Mammary epithelial cell (primary cell): ENCODE data around the gene LRPAP1.

Experiments used
- CTCF ChIP-seq, 2 donors: IDR thresholded peaks in 1 of 2; conservative IDR thresholded peaks in 1 of 2; 2 replicates each; pipeline ENCODE4 v1.5.1; 2011 to 2012; ENCODE audit warnings: inconsistent platforms in 2 of 2, low read length in 2 of 2, mild to moderate bottlenecking in 2 of 2, control low read depth in 1 of 2, low read depth in 1 of 2; ENCODE audit not compliant: insufficient read depth in 1 of 2; ENCODE audit errors: extremely low read depth in 1 of 2
- EZH2 ChIP-seq: IDR thresholded peaks from 2 replicates; pipeline ENCODE4 v1.6.1; 2012; ENCODE audit warnings: low read length, inconsistent platforms, borderline replicate concordance

- no peak for TF ChIP-seq CTCF (conservative IDR thresholded peaks at IDR 0.05 in 1 of 2, IDR thresholded peaks at IDR 0.05 in 1 of 2; ENCODE audit: extremely low read depth in 1 of 2, insufficient read depth in 1 of 2, low read depth in 1 of 2, low read length in 2 of 2)
- no peak for TF ChIP-seq EZH2
Observed at GRCh38 chr4:3495204-3495975, 36.8 kb downstream of the LRPAP1 start.
